NCI-H1105 treated with DMSO at 0.1 percent for 48 hours (cell line): ENCODE results near the gene ADGRG6.
"Not testable (repeated sequence)": the region's sequence is repeated elsewhere in the genome, so short reads cannot be mapped to it uniquely, and the experiment has no call there.

Source experiments
- DNase-seq: peaks from one replicate; lab custom pipeline; 2025; lab: John Stamatoyannopoulos, UW

Gene ADGRG6

DNA sequence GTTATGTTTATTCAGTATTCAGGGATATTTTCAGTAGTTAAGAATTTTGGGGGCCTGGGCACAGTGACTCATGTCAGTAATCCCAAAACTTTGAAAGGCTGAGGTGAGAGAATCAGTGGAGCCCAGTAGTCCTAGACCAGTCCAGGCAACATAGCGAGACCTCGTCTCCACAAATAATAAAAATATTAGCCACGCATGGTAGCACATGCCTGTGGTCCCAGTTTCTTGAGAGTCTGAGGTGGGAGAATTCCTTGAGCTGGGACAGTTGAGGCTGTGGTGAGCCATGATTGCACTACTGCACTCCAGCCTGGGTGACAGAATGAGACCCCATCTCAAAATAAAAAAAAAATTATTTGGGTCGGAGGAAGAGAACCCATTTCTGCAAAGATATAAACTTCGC, 20.3 kb downstream of the ADGRG6 start:
- DNase-seq: no peak

DNA sequence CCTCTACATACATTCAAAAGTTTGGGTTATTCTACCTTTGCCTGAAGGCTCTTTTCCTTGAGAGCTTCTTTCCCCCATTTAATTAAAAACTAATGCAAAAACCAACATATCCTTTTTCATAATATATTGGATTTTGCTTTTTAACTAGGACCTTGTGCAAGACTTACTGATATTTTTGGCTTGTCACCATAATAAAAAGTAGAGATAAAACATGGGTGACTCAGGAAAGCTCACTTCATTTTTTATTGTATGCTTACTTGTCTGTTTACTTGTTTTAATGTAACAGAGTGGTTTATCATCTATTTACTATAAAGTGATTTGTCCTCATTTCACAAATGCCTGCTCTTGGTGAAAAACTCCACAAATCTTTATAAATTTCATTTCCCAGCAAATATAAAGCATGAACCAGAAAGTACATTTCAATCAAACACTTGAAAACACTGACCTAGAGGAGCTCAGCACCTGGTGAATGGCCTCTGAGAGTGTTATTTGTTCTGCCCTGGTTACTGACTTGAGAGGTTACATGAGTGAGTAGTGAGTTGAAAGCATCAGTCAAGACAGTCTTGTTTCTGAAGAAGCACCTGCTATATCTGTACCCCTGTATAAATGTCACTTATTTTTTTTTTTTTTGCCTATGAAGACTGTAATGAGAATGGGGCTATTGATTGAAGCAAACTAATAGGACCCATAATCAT, 20.8 kb downstream of the ADGRG6 start:
- DNase-seq: peak; percentile 35

DNA sequence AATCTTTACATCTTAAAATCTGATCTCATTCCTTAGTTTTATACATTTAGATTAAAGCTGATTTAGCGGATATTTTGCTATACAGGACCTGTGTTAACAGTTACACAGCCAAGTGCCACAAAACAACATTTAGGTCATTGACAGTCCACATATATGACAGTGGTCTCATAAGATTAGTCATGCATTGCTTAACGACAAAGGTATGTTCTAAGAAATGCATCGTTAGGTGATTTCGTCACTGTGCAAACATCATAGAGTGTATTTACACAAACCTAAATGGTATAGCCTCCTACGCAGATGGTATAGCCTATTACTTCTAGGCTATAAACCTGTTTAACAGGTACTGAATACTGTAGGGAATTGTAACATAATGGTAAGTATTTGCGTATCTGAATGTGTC, 21.6 kb downstream of the ADGRG6 start:
- DNase-seq: peak; percentile 62

DNA sequence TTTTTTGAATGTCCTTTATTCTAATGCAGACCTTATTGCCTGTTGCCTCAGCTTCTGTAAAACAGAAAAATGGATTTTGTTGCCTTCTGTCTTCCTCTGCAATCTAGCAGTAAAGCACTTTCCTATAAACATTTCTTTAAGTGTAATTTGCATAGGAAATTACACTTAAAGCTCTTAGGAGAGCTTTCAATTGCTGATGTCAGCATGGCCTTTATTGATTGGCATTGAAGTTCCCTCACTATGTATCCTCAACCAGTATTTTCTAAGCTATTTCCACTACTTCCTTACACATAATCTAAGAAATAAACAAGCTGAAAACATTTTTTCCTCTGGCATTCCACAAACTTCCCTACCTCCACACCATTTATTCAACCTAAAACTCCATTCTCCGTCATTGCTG, 22.3 kb downstream of the ADGRG6 start:
- no peak for DNase-seq

DNA sequence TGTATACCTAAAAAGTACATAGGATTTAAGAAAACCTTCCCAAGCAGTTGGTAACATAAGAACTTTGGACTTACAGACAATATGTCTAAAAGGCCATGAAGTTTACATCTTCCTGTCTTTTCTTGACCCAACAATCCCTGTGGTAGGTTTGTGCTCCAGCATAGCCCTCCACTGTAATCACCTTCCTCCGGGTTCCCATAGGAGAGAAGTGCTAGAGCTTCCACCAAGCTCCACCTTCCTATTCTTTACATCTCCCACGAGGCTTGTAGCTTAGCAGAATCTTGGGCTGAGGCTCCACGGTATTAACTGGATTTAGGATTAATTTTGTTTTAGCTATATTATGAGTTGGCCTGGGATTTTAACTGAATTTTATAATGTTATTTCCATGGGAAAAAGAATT, 23.3 kb downstream of the ADGRG6 start:
- DNase-seq: no peak

DNA sequence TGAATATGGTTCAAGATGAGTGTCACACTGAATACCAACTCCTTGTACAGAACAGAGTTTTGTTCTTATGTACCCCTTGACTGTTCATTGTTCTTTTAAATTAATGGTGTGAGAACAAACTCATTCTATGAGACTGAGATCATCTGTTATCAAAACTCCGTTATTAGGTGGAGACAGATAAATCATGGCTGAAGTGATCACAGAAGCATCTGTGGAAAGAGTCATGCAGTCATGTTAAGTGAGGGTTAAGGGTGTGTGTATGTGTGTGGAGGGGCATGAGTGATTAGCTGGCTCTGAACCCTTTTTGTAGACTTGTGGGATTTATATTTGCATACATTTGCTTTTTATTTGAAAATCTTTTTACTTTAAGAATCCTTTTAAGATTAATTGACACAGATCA, 24.7 kb downstream of the ADGRG6 start:
- DNase-seq: no peak

DNA sequence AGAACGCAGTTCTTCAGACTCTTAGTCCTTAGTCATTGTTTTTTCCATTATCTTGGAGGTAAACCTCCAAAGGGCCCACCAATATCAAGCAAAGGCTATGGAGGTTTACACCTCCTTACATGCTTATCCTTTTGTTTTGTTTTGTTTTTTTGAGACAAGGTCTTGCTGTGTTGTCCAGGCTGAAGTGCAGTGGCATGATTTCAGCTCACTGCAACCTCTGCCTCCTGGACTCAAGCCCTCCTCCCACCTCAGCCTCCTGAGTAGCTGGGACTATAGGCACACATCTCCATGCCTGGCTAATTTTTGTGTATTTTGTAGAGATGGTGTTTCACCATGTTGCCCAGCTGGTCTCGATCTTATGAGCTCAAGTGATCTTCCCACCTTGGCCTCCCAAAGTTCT, 26.3 kb downstream of the ADGRG6 start:
- no peak for DNase-seq

DNA sequence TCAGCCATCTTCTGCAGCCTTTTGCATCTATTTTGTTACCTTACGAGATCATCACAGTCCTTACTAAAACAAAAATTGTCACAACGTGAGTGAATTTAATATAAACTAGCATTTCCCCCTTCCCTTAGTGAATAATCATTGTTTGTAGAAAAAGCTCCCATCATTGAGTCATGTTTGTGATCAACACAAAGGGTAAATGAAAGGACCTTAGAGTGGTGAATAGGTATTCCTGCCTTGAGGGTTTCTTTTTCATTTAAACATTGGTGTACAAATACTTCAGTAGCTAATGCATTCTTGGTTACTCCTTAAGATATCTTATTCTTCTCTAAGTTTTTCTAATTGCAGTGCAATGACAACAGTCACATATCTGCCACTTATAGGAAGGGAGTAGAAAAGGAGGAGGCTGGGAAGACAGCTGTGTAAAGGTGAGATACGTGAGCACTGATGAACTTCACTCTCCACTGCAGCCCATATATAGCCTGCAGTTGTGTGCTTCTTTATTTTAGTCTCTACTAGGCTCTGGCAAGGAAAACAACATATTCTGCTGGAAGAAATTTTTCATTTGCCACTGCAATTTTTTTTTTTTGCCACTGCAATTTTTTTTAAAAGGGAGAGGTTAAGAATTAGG, 27.8 kb downstream of the ADGRG6 start:
- no peak for DNase-seq

DNA sequence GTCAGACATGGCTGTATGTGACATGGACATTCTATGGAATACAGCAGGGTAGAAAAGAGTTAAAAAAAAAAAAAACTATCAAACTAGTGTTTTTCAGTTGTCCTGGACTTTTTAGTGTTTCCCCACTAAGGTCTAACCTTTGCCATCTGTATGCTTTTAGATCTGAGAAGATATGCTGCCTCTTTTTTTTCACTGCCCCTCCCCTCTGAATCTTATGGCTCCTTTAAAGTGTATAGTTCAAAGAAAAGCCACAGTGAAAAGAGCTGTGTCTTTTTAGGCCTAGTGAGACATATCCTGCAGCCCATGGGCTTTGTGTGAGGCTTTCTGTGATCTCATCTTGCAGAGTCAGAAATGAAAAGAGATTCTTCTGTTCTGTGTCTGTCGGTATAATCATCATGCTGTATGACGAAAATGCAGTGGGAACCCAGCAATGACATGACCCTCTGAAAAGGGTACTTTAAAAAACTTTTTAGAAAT, 29.3 kb downstream of the ADGRG6 start:
- DNase-seq: no peak

DNA sequence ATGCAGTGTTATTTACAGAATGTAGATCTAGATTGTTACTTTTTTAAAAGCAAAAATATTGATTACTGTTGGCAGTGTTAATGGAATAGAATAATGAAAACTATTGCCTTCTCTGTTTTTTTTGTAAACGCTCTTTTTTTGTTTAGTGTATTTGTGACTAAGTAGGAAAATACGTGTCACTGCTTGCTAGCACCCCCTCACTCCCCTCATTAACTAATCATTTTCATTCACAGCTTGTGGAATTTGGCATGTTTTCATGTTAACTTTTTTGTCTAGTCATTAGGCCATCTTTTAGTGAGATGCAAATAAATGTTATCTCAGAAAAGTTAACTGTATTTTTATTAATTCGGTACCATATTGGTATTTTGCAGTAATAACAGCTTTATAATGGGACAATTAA, 29.8 kb downstream of the ADGRG6 start:
- DNase-seq: no peak

DNA sequence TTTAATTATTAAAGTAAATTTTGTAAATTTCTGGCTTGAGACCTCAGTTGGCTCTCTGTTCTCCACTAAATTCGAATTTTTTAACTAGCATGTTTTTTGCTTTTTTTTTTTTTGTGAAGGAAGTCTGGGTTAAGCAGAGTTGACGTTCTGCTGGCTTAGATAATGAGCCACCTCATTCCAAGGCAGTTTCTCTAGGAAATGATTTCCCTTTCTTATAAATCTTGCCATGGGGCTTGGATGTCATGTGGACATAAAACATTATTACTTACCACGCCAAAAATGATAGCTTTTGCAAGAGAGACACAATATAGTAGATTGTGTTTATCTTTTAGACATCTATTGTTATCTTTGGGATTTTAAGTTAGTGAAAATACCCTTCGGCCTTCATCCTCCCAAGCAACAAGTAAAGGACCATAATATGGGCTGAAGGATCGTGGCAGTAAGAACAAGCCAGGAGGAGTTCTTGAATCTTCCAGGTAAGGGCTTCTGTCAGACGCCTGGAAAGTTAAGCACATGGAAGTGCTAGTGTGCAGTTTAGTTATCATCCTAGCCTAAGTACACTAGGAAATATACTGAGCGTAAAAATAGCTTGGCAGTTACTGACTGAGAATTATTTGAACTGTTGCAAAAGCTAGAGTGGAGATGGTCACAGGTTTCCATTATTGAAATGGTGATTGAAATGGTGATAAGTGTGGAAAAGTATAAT, 30.7 kb downstream of the ADGRG6 start:
- no peak for DNase-seq

DNA sequence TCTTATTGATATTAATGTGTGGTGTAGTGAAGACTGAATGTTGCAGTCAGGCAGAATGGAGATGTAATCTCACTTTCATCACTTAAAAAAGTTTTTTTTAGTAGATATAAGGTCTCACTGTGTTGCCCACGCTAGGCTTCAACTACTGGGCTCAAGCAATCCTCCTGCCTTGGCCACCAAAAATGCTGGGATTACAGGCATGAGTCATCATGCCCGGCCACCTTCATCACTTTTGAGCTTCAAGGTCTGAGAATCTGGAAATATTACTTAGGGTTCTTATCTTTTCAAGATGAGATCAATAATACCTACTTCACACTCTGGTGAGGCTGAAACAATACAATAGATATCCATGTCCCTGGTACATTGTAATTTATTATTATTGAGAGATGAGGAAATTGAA, 31.6 kb downstream of the ADGRG6 start:
- DNase-seq: no peak

DNA sequence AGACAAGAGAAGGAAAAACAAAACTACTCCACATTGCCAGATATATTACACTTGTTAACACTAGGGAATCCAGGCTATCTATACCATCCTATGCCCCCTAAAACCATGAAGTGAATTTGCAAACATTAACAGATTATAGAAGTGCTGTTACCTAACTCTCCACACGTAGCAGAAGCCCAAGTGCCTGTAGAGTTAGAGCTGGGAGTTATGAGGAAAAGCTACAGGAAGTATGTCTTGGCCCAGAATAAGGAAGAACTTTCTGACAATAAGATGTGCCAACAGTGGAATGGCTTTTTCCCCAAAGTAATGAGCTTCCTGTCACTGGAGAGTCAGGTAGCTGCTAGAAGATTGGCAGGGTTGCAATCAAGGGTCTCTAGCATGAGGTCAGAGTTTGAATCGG, 32.5 kb downstream of the ADGRG6 start:
- DNase-seq: no peak

DNA sequence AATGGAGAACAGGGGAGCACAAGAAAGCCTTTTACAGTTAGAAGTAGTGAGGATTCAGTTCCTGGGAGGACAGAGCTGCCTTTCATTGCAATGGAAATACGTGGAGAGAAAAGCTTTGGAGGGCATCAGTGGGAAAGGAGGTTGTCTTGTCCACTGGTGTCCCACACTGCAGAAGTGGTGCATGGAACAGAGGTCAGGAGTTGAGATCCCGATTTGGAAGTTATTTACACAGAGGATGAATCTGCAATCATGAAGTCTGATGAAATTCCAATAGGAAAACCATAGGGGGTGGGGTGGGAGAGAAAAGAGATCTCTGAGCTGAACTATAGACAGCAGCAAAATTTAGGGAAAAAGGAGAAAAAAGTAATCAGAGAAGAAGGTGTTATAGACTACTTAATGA, 33.6 kb downstream of the ADGRG6 start:
- DNase-seq: no peak

DNA sequence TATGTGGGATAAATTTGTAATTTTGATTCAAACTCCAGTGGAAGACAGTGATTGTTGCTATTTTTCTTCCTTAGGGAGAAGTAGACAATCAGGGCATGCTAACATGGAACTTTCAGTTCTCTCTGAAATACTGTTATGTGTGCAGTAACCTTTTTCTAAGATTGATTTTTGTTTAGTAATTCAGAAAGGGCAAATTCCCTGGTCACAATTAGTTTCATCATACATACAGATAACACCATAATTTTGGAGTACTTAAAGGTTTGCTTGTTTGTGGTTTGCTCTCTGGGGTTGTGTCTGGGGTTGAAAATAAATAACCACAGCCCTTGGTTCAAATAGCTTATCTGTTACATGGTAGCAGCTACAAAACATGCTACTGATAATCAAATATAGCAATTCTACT, 34.4 kb downstream of the ADGRG6 start:
- DNase-seq: no peak

DNA sequence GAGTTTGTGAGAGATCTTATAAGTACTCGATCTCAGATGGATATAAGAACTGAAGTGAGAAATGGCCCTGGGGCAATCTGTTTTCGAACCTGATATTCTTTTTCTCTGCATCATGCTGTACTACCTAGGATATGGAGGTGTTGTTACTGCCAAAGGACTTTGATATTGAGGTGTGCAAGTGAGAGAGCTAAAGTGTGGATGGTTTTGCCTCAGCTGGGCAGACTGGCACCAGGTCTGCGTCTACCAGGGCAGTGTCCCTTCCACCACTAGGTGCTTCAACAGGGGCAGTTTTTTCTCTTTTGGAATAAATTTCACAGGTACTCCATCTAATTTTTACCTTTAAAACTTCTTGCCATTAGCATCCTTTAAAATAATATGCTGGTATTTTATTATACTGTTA, 35.0 kb downstream of the ADGRG6 start:
- no peak for DNase-seq

DNA sequence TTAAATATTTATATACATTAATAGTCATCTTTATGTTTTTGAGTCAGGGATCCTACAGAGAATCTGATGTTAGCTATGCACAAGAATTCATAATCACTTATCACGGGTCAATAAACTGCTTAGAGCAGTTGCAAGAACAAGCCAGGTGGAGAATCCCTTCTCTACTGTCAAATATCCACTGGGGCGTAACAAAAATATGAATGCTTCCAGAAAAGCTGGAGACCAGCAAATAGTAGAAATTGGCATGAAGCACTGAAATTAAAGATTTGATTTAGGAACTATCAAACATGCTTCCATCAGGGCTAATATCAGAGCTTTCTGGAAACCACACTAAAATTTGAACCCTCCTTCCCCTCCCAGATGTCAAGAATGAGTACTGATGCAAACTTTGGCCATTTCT, 37.3 kb downstream of the ADGRG6 start:
- DNase-seq: no peak

DNA sequence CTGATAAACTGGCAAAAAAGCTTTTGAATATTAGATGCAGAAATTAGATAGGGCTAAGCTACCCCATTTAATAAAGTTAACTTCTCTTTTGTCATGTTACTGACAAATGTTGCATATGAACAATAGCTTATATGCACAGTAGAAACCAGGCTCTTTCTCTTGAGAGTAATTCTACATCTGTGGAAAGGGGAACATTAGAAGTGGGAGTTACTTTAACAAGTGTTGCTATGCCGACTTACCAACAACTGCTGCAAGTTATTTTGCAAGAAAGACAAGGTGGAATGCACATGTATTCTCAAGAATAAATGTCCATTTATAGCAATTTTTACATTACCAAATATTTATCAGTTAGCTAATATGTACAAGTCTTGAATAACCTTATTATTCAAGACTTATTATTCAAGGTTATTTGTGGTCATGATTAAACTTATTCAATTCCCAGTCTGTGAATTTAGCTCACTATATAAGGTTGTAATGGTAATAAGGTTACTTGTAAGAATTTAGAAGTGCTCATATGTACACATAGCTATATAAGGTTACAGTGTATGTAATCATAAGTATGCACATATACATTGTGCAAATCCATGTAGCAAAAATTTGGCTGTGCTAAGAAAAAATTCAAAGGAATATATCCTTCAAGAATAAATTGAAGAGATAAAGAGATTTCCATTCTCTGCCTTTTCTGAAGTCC, 38.3 kb downstream of the ADGRG6 start:
- DNase-seq: no peak

DNA sequence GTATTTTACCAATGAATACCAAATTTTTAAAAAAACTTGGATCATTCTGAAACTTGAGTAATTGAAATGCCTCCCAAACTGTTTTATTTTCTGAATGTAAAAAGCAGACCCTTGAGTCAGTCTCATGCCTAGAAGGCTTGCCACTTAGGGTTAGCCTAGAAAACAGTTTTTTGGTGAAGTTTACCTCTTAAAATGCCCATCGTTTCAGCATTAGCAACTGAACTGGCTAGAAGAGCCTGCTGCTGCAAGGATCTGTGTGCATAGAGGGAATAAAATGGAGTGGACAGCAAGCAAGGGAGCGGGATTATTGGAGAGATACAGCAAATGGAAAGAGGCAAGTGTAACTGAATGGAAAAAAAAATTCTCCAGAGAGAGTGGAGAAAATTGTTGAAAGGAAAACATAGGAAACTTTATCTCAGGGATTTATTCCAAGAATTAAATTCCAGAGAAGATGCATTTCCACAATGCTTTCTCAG, 40.1 kb downstream of the ADGRG6 start:
- DNase-seq: no peak

DNA sequence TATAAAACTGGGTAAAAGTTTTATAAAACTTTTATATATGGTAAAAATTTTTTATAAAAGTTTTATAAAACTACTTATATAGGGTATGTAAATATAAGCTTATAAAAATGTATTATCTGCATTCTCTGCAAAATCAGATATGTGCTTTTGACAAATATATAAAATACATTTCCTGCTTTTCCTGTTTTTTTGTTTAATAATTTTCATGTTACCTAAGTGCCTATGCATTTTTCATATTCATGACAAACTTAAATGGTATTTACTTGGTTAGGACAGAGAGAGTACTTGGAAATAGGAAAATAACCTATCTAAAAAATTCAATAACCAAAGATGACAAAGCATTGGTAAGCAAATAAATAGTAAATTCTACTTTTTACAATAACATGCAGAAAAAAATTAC, 41.2 kb downstream of the ADGRG6 start:
- no peak for DNase-seq

DNA sequence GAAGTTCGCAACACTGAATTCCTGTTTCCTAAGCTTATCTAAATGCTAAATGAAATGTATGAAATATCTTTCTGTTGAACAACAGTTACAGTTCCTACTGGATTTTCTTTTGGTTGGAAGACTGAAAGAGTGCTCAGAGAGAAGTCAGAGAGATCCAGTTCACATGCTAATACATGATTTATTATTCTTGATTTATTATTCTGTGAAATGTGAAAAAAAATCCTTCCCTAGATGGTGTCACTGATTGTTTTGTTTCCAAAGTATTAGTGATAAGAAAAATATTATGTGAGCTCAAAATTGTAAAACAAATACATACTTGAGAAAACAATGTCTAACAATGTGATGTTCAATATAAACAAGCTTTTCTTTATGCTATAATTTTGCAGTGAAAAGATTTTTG, 42.1 kb downstream of the ADGRG6 start:
- DNase-seq: no peak

DNA sequence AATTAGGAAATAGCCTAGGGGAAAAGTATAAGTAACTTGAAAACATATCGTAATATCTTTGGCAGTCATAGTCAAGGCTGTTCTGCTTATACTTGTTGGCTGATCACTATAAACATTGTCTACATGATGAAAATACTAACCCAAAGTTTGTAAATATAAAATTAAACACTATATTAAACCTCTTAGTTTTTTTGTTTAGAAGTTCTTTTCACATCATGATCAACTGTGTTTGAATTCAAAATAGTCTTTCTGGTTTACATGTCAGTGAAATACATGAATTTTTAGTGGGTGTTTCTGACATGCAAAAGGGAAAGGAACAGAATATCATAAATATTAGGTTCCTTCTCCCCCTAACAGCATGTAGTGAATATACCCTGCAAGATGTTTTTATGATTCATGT, 43.5 kb downstream of the ADGRG6 start:
- DNase-seq: no peak

DNA sequence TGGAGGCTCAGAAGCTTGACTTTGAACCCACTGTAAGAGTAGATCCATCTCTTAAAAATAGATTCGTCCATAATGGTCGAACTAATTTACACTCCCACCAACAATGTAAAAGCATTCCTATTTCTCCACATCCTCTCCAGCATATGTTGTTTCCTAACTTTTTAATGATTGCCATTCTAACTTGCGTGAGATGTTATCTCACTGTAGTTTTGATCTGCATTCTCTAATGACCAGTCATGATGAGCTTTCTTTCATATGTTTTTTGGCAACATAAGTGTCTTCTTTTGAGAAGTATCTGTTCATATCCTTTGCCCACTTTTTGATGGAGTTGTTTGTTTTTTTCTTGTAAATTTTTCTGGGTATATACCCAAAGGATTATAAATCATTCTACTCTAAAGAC, 44.4 kb downstream of the ADGRG6 start:
- not testable (repeated sequence) for DNase-seq
